ENCODE measurements around the gene PANK1. TPM values are rescaled to one million over a fixed set of nuclear protein-coding genes. Genes with fewer than 3 reads are reported as not detected.
"Not testable (repeated sequence)": the region's sequence is repeated elsewhere in the genome, so short reads cannot be mapped to it uniquely, and the experiment has no call there.

The PANK1 gene
- total RNA-seq, 3 donors from 2014 or later: 1.3 to 2.7 (median 2.1) TPM

- H3K4me3 Mint-ChIP-seq: no peak overlapping the region
- no peaks in the 10 kb centered on the region for H3K4me1 Mint-ChIP-seq (ENCODE audit: low read depth)
These were observed 88.4 kb downstream of the PANK1 start for GRCh38 chr10:89556600-89556999.

GRCh38 chr10:89555688-89556445 is 89.2 kb downstream of the PANK1 start:
- Mint-ChIP-seq H3K36me3 (ENCODE audit: insufficient read depth) (no peaks in the 10 kb centered on the region), H3K4me1 (ENCODE audit: low read depth) (no peaks in the 10 kb centered on the region), H3K27me3 (ENCODE audit: low read depth) (peaks cover 5% of the 10 kb centered on the region), H3K9me3 (no peaks in the 10 kb centered on the region), H3K4me3 (no peak overlapping the region)
- DNase-seq: no peak
- ATAC-seq: no peak

More at GRCh38 chr10:89556600-89556999, 88.4 kb downstream of the PANK1 start:
- ATAC-seq: no peak
- peaks cover 5% of the 10 kb centered on the region for H3K27me3 Mint-ChIP-seq (ENCODE audit: low read depth)
- no peak for DNase-seq
- H3K36me3 Mint-ChIP-seq (ENCODE audit: insufficient read depth): no peaks in the 10 kb centered on the region
- no peaks in the 10 kb centered on the region for H3K9me3 Mint-ChIP-seq

GRCh38 chr10:89554433-89554832 is 90.6 kb downstream of the PANK1 start:
- H3K36me3 Mint-ChIP-seq (ENCODE audit: insufficient read depth): no peaks in the 10 kb centered on the region
- no peaks in the 10 kb centered on the region for H3K9me3 Mint-ChIP-seq
- ATAC-seq: no peak

GRCh38 chr10:89553064-89553734 is 91.8 kb downstream of the PANK1 start:
- H3K27me3 Mint-ChIP-seq (ENCODE audit: low read depth): no peaks in the 10 kb centered on the region
- DNase-seq (no peak), ATAC-seq (no peak)
- H3K4me3 Mint-ChIP-seq: no peak overlapping the region
- H3K36me3 Mint-ChIP-seq (ENCODE audit: insufficient read depth): no peaks in the 10 kb centered on the region
- H3K9me3 Mint-ChIP-seq: no peaks in the 10 kb centered on the region
- no peaks in the 10 kb centered on the region for H3K4me1 Mint-ChIP-seq (ENCODE audit: low read depth)

More at GRCh38 chr10:89554433-89554832, 90.6 kb downstream of the PANK1 start:
- H3K4me1 Mint-ChIP-seq (ENCODE audit: low read depth): no peaks in the 10 kb centered on the region
- H3K27me3 Mint-ChIP-seq (ENCODE audit: low read depth): peaks cover 5% of the 10 kb centered on the region
- no peak overlapping the region for H3K4me3 Mint-ChIP-seq
- DNase-seq: no peak

- ATAC-seq: no peak
- no peaks in the 10 kb centered on the region for H3K36me3 Mint-ChIP-seq (ENCODE audit: insufficient read depth)
These were observed 92.8 kb downstream of the PANK1 start for GRCh38 chr10:89552213-89552612.

GRCh38 chr10:89550509-89550908 is 94.5 kb downstream of the PANK1 start:
- H3K4me1 Mint-ChIP-seq (ENCODE audit: low read depth): no peaks in the 10 kb centered on the region

More at GRCh38 chr10:89552213-89552612, 92.8 kb downstream of the PANK1 start:
- Mint-ChIP-seq H3K9me3 (no peaks in the 10 kb centered on the region), H3K27me3 (ENCODE audit: low read depth) (no peaks in the 10 kb centered on the region), H3K4me3 (no peak overlapping the region), H3K4me1 (ENCODE audit: low read depth) (no peaks in the 10 kb centered on the region)
- no peak for DNase-seq

GRCh38 chr10:89549510-89549909 is 95.5 kb downstream of the PANK1 start:
- no peak for ATAC-seq
- no peak for DNase-seq
- H3K4me3 Mint-ChIP-seq: no peak overlapping the region
- no peaks in the 10 kb centered on the region for H3K9me3 Mint-ChIP-seq
- H3K36me3 Mint-ChIP-seq (ENCODE audit: insufficient read depth): no peaks in the 10 kb centered on the region
- H3K4me1 Mint-ChIP-seq (ENCODE audit: low read depth): no peaks in the 10 kb centered on the region
- no peaks in the 10 kb centered on the region for H3K27me3 Mint-ChIP-seq (ENCODE audit: low read depth)

More at GRCh38 chr10:89550509-89550908, 94.5 kb downstream of the PANK1 start:
- Mint-ChIP-seq H3K36me3 (ENCODE audit: insufficient read depth) (no peaks in the 10 kb centered on the region), H3K27me3 (ENCODE audit: low read depth) (no peaks in the 10 kb centered on the region), H3K9me3 (no peaks in the 10 kb centered on the region), H3K4me3 (no peak overlapping the region)
- DNase-seq (no peak), ATAC-seq (no peak)

- no peaks in the 10 kb centered on the region for H3K27me3 Mint-ChIP-seq (ENCODE audit: low read depth)
- ATAC-seq: no peak
- no peaks in the 10 kb centered on the region for H3K4me1 Mint-ChIP-seq (ENCODE audit: low read depth)
- H3K4me3 Mint-ChIP-seq: no peak overlapping the region
- H3K9me3 Mint-ChIP-seq: no peaks in the 10 kb centered on the region
- DNase-seq: no peak
- H3K36me3 Mint-ChIP-seq (ENCODE audit: insufficient read depth): no peaks in the 10 kb centered on the region
These were observed 96.4 kb downstream of the PANK1 start for GRCh38 chr10:89548673-89549072.

GRCh38 chr10:89547853-89548513 is 97.1 kb downstream of the PANK1 start:
- no peak for ATAC-seq
- no peak overlapping the region for H3K4me3 Mint-ChIP-seq
- no peaks in the 10 kb centered on the region for H3K4me1 Mint-ChIP-seq (ENCODE audit: low read depth)
- no peaks in the 10 kb centered on the region for H3K36me3 Mint-ChIP-seq (ENCODE audit: insufficient read depth)
- H3K27me3 Mint-ChIP-seq (ENCODE audit: low read depth): no peaks in the 10 kb centered on the region
- no peaks in the 10 kb centered on the region for H3K9me3 Mint-ChIP-seq
- DNase-seq: no peak

- H3K36me3 Mint-ChIP-seq (ENCODE audit: insufficient read depth); ATAC-seq; H3K27me3 Mint-ChIP-seq (ENCODE audit: low read depth); H3K9me3 Mint-ChIP-seq; DNase-seq; H3K4me3 Mint-ChIP-seq; H3K4me1 Mint-ChIP-seq (ENCODE audit: low read depth): not testable (repeated sequence)
These were observed 98.4 kb downstream of the PANK1 start for GRCh38 chr10:89546651-89547050.

- Mint-ChIP-seq H3K36me3 (ENCODE audit: insufficient read depth) (no peaks in the 10 kb centered on the region), H3K4me1 (ENCODE audit: low read depth) (no peaks in the 10 kb centered on the region), H3K9me3 (no peaks in the 10 kb centered on the region), H3K4me3 (no peak overlapping the region), H3K27me3 (ENCODE audit: low read depth) (peaks cover 20% of the 10 kb centered on the region)
- no peak for DNase-seq
- no peak for ATAC-seq
These were observed 101.2 kb downstream of the PANK1 start for GRCh38 chr10:89543841-89544240.

- Mint-ChIP-seq H3K4me1 (ENCODE audit: low read depth) (peaks cover 6% of the 10 kb centered on the region), H3K9me3 (no peaks in the 10 kb centered on the region), H3K36me3 (ENCODE audit: insufficient read depth) (no peaks in the 10 kb centered on the region), H3K27me3 (ENCODE audit: low read depth) (peaks cover 43% of the 10 kb centered on the region), H3K4me3 (no peak overlapping the region)
- DNase-seq (no peak), ATAC-seq (no peak)
These were observed 104.6 kb downstream of the PANK1 start for GRCh38 chr10:89540420-89540949.

GRCh38 chr10:89537364-89537763 is 107.7 kb downstream of the PANK1 start:
- Mint-ChIP-seq H3K9me3 (no peaks in the 10 kb centered on the region), H3K36me3 (ENCODE audit: insufficient read depth) (no peaks in the 10 kb centered on the region), H3K4me1 (ENCODE audit: low read depth) (peaks cover 13% of the 10 kb centered on the region), H3K4me3 (no peak overlapping the region), H3K27me3 (ENCODE audit: low read depth) (peaks cover 64% of the 10 kb centered on the region)
- no peak for ATAC-seq
- DNase-seq: no peak

- Mint-ChIP-seq H3K27me3 (ENCODE audit: low read depth) (peaks cover 68% of the 10 kb centered on the region), H3K4me1 (ENCODE audit: low read depth) (peaks cover 13% of the 10 kb centered on the region), H3K4me3 (no peak overlapping the region), H3K36me3 (ENCODE audit: insufficient read depth) (no peaks in the 10 kb centered on the region), H3K9me3 (no peaks in the 10 kb centered on the region)
- no peak for ATAC-seq
- DNase-seq: no peak
These were observed 109.1 kb downstream of the PANK1 start for GRCh38 chr10:89536013-89536354.
